GM12892 (cell line): ENCODE data around the gene LRRC3C.

Experiments used
- POLR2A ChIP-seq: IDR thresholded peaks from 2 replicates; pipeline ENCODE4 v1.6.1; 2011; ENCODE audit warnings: low read depth, low read length, control low read depth
- POLR2AphosphoS5 ChIP-seq: IDR thresholded peaks from 2 replicates; pipeline ENCODE4 v1.6.1; 2011; ENCODE audit warnings: low read depth, low read length, control low read depth
- TAF1 ChIP-seq: IDR thresholded peaks from 2 replicates; pipeline ENCODE4 v1.6.1; 2011; ENCODE audit warnings: low read depth, mild to moderate bottlenecking, control low read depth, low read length, borderline replicate concordance

DNA sequence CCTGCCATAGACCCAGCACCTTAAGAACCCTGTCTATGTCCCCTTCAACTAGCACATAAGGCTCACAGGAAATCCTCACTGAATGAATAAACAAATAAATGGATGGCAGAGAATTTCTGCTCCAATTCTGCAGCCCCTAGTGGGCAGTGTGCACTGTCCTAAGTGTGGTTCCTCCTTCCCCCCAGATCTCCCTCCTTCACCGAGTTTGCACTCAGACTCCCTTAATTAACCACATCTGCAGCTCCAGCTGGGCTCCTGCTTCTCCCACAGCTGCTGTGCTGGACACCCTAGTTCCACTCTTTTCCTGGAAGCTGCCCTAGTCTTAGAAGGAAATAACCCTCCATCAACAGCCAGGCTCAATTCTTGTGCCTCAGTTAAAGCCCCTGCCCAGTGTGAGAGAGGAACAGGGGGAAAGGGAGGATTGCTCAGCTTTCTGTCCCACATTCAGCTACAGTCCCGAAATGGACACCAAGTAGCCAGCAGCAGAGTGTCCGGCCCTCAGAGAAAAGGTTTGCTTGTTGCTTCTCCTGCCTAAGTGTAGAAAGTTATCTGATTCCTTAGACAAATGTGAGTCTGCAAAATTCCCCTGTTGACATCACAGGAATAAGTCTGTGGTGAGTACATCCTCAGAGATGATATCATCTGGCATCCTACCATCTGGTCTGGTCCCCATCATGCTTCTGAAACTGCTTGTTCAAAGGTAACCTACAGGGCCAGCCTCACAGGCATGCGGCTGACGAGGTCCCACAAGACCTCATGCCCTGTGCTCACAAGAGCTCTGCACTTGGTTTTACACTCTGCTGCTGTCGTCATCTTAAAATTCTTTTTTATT is 12.3 kb downstream of the LRRC3C start:
- TF ChIP-seq TAF1 (no peak), POLR2A (no peak), POLR2AphosphoS5 (no peak)
